Suppressor macrophage (primary cell): Measurements from ENCODE around the gene C10orf143.
A peak's percentile ranks its signal among the peaks of the same experiment; 100 is the strongest.
"Not testable (repeated sequence)": the region's sequence is repeated elsewhere in the genome, so short reads cannot be mapped to it uniquely, and the experiment has no call there.

Experiments used
- DNase-seq, 4 experiments: peaks; one replicate each; pipeline ENCODE4 v3.0.0-alpha.2; 2020 to 2022

The C10orf143 gene

DNA sequence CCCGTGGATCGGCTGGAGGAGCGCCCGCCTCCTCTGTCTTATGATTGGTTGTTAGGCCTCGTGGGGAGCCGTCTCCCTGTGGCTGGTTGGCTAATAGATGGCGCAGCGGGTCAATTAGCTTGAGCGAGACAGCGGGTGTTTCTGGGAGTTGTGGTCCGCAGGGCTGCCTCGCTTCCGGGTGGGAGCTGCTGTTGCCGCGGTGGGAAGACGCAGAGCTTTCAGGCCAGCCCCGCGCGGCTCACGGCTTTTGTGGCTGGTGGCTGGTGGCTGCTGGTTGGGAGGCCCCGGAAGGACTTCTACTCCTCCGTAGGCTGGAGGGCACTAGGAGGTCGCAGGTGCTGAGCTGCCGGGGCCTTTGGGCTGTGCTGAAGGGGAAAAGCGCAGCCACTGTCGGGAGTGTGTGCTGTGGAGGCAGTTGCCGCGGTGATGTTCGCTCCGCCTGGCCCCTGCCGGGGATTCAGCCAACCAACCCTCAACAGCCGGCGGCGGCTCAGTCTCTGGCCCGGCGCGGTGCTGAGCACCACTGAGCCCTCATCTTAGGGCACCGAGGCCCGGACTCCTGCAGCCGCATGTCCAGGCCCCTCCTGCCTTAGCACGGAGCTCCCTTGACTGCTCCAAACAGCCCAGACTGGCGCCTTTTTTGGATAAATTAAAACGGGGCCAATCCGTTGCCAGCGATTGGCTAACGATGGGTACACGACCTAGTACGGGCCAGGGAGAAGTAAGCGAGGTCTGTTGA, 652 bp upstream of the C10orf143 start:
- DNase-seq, result peak; percentile 95 to 98 (median 97)

DNA sequence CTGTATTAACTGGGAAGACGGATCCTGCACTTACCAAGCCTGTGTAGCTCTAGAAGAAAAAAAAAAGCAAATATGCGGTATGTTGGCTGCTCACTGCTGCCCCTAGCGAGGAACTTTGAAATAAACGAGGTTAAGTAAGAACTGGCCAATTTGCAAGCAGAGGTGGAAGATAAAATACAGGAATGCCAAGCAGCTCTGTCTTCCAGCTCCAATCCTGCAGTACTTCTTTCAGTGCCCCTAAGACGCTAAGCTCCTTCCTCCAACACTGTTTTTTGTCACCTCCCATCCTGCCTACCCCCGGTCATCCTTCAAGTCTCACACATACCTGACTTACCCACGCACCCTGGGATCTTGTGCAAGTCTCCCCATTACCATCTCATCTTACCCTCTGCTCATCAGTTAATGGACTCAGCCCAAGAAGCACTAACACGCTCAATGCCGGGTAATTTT, 809 bp downstream of the C10orf143 start:
- peak; percentile 87 to 91 (median 90) for DNase-seq

DNA sequence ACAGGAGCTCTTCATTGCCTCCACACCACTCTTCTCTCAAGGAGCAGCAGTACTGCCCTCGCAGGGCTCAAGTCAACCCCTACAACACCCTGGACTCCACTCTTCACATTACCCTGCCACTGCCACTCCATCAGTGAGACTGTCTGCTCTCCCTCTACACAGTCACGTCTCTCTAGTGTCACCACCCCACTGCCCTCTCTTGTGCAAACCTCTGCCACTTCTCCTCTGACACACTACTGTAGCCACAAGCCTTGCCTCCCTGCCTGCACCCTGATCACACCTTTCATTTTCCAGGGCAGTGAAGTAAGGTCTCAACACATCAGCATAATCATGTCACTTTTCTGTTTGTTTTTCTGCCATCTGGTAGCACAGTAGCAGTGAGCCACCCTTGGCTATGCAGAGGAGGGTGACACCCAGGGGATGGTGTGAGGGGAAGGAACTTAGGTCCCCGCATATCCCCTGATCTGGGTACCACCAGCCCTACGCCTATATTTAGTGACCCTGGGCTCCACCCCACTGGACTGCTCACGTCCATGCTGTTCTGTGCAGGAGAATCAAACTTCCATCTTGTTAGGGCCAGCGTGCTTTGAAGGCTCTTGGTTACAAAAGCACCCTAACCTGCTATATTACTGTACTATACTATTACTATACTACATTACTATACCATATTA, 1.6 kb downstream of the C10orf143 start:
- peak in 1 of 4 experiments; percentile 1 for DNase-seq

DNA sequence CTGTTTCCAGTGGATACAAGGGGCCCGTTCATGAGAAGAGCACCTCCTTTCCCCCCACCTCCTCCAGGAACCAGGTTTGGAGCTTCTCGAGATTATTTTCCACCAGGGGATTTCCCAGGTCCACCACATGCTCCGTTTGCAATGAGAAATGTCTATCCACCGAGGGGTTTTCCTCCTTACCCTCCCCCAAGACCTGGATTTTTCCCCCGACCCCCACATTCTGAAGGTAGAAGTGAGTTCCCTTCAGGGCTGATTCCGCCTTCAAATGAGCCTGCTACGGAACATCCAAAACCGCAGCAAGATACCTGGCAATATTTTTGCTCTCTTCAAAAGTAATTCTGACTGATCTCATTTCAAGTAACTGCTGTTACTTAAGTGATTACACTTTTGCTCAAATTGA, 2.5 kb downstream of the C10orf143 start:
- DNase-seq, result not testable (repeated sequence)

DNA sequence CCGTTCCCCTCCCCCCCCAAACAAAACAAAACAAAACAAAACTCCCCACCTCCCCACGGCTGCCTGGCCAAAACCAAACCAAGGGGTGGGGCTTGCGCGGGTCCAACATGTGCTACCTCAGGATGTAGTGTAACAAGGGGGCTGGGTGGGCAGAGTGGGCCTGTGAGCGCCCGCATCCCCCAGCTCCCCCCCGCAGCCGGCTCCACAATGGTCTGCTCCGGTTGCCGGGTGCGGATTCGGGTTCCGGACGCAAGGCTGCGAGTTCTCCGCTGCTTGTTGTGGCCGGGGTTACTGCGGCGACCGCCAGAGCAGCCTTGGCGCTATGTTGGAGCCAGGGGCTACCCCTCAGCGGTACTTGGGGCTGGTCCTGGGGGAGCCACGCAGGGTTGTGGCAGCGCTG, 4.9 kb downstream of the C10orf143 start:
- no peak for DNase-seq

DNA sequence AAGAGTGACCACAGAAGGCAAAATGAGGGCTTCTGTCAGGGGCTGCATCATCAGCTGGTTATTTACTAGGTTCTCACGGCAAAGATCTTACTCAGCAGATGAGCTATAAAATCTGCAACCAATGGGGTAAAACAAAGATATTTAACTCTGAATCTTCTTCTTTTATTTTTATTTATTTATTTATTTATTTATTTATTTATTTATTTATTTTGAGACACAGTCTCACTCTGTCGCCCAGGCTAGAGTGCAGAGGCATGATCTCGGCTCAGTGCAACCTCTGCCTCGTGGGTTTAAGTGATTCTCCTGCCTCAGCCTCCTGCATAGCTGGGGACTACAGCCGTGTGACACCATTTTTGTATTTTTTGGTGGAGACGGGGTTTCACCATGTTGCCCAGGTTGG, 11.3 kb downstream of the C10orf143 start:
- DNase-seq, result no peak

DNA sequence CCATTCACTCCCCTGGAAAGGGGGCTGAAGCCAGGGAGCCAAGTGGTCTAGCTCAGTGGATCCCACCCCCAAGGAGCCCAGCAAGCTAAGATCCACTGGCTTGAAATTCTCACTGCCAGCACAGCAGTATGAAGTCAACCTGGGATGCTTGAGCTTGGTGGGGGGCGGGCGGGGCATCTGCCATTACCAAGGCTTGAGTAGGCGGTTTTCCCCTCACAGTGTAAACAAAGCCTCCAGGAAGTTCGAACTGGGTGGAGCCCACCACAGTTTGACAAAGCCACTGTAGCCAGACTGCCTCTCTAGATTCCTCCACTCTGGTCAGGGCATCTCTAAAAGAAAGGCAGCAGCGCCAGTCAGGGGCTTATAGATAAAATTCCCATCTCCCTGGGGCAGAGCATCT, 20.1 kb downstream of the C10orf143 start:
- DNase-seq, result not testable (repeated sequence)

DNA sequence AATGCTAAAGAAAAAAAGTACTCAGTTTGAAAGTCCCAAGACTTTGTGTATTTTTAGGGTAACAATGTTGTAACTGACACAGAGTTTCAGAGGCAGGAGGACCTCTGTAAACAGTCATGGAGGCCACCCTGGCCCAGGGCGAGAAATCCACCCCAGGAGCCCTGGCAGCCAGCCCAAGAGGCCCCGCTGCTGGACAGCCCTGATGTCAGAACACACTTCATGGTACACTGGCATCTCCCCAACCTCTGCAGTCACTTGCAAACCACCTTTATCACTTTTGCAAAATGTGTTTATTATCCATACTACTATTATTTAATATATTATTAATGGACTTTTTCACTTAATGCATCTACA, 30.2 kb downstream of the C10orf143 start:
- no peak for DNase-seq

DNA sequence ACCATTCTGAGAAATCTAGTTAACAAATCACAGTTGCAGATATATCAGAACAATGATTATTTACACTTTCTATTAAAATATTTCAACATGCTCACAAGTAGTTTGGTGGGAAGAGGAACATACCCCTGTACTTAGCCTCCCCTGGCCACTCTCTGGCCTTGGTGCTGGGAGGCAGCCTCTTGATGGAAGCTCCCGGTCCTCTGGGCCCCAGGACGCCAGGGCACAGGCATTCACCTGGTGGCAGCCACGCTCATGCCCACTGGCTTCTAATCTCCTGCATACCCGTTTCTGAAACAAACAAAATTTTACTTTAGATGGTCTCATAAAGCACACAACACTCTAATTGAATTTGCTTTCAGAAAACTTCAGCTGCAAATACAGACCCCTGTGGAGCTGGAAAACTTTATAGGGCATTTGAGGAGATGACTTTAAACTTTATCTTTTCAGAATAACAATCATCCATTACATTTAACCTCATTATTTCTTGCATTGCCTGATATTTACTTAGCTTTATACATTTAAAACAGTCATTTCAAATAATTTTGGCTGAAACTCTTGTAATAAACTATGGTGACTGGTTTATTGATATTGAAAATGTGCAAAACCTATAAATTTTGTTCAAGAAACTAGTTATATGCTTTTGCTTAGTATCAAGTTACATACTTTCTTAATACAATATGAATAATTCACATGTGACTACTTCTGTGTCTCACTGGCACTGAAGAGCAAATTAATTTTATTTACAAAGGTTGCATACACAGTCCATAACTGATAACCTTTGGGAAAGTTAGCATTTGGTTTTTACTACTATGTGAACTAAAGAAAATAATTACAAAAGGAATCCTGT, 30.8 kb downstream of the C10orf143 start:
- no peak for DNase-seq

DNA sequence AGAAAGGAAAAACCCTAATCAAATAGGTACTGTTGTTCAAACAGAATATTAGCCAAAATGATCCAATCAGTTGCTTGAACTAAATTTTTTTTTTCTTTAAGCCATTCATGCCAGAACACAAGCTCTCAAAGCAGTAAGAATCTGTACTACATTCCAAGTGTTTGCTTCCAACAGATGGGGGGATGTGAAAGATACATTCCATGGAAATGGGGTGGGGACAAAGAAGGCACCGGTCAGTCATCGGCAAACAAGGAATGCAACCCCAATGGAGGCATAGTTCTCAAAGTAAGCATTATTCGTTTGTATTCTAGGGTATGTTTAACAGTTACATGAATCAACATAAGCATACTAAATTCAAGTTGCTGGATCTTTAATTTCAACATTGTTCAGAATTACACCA, 32.5 kb downstream of the C10orf143 start:
- DNase-seq, result no peak

DNA sequence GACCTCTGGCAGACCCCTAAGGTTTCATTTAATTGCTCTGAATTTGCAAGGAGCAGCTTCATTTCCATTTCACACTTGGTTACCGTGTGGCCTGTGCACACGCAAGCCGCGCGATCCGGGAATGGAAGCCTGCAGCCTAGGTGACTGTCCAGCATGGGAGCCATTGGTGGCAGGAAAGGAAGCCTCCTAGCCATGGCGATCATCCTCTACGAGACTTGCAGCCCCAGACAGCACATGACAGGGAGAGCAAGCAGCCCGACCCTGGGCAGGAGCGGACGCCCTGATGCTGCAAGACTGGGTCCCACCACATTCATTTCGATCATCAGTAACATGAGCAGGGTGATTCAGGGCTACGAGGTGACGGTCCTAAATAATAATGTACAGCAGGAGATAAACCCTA, 33.9 kb downstream of the C10orf143 start:
- no peak for DNase-seq

DNA sequence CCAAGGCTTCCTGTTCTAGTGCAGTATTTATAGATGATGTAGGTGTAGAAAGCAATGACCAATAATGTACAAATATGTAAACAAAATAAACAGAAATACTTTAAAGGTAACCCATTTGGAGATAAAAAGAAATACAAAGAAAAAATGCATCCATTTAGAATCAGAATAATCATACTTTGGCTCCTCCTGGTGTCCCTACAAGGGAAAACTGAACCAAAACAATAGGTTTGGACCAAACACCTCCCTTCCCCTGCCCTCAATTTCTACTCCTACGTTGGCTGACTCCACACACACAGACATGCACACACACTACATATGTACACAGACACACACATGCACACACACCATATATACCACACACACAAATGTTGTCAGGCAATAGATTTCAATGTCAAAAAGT, 36.0 kb downstream of the C10orf143 start:
- DNase-seq, result no peak

DNA sequence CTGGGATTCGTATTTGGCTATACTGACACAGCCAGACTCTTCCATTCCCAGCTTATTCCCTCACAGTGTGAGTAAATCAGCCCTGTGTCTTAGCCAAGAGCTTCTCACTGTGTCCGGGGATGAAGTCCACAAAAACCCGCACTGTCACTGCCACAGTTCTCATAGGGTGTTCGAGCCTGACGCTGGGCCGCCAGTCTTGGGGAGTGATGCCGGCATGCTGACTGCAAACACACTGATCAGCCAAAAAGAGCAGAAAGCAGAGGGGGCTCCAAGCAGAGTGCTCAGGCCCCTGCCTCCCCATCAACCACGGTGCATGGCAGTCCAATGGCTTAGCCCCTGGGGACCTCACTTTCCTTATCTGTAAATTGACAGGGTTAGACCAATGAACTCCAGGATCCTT, 36.7 kb downstream of the C10orf143 start:
- DNase-seq, result no peak

DNA sequence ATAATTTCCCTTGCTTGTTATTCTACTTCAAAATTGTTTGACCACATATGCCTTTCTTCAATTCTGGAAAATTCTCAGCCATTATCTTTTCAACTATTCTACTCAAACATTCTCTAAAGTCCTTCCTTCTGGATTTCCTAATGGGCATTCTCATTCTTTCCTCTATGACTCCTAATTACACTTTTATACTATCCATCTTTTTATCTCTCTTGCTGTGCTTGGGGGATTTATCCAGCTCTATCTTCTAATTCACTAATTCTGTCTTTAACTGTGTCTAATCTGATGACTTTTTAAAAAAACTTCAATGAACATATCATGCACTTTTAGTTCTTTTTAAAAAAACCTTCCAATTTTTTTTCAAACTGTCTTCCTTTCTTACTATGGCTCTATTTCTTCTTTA, 38.4 kb downstream of the C10orf143 start:
- no peak for DNase-seq

DNA sequence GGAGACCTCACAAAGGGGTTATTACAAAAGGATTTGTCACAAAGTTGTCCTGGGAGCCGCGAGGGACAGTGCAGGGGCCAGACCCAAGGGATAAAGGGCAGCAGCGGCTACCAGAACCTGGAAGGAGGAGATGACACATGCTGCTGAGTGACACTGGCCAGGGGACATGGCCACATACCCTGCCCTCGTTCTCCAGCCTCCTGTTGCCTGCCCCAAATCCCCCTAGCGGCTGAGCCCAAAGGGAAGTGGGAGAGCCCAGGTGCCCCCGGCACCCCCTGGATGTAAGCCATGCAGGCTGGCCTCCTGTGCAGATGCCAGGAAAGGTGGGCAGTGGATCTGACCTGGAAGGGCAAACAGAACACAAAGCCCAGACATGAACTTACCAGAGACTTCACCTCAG, 42.7 kb downstream of the C10orf143 start:
- no peak for DNase-seq

DNA sequence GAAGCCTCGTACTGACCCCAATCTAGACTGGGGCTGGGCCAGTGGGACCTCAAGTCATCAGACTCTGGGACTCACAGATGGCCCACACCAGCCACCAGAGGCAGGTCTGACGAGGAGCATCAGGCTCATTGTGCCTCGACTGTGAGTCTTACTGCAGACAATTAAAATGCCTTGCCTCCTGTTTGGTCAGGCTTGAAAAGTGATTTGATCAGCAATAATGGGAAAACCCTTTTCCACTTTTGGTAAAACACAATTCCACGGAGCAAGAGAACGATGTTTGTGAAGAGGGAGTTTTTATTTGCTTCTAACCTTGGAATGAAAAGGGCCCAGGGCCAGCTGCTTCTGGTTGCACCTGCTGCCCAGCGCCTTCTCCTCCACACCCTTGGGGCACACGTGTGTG, 43.9 kb downstream of the C10orf143 start:
- DNase-seq, result no peak

DNA sequence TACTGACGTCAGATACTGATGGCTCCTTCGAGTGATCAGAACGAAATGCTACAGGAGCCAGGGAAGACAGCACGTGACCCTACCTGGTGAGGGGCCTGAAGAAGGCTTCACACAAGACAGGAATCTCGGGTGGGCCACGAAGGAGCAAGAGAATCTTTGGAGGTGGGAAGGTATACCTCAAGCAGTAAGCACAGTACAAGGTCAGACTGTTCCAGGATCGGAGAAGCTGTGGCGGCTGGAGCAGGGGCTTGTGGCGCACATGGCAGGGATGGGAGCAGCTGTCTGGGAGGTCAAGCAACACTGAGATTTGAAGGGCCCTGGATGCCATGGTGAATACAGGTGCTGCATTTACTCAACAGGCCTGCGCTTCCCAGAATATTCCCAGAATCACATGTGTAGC, 45.4 kb downstream of the C10orf143 start:
- DNase-seq, result no peak

DNA sequence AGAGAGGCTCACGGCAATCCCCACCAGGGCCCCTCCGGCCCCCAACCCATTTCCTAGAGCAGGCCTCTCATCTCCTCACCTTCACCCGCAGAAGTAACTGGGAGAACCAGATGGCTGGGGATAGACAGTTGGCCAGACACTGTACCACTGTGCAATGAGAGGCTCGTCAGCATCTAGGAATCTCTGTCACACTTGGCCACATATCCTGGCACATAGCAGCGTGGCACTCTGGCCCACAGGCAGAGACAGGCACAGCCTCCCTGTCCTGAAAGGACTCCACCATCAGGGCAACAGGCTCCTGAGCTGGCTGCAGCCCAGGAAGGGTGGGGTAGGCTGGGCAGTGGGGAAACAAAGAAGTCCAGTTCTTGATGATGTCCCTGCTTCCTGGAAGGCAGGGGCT, 45.8 kb downstream of the C10orf143 start:
- DNase-seq, result no peak

DNA sequence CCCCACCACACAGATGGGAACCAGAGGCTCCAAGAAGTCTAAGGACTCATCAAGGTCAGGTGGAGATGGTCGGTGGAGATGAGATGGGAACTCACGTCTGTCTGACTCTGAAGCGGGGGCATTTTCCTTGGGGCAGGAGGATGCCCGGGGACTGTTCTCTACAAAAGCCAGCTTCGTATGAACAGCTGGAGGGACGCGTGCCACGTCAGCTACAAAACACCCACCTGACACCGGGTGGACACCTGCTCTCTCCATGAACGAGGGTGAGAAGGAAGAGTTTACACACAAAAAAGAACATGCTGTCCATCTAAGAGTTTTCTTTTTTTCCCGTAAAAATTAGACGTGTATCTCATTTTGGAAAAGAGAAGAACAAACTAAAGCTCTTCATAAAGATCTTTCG, 47.7 kb downstream of the C10orf143 start:
- no peak for DNase-seq

DNA sequence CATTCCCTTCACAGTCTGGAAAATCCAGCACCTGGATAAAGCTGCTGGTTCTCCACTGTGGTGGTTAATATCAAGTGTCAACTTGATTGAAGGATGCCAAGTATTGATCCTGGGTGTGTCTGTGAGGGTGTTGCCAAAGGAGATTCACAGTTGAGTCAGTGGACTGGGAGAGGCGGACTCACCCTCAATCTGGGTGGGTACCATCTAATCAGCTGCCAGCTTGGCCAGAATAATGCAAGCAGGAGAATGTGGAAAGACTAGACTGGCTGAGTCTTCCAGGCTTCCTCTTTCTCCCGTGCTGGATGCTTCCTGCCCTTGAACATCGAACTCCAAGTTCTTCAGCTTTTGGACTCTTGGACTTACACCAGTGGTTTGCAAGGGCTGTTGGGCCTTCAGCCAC, 48.4 kb downstream of the C10orf143 start:
- DNase-seq, result no peak

DNA sequence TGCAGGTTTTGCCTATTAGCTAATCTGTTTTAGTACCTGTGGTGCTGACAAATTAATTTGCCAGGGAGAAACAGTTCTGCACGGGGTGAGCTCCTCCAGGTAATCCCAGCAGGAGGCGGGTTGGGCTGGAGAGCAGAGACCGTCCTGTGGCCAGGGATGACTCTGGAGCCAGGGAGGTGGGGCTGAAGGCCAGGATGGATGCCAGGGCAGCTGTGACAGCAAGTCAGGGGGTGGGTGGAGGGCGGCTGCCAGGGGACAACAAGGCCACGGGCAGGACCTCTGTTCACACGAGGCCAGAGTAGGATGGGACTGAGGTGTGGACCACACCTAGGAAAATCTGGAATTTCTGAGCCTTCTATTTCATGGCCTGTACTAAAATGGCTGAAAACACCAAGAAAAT, 48.9 kb downstream of the C10orf143 start:
- DNase-seq, result no peak

DNA sequence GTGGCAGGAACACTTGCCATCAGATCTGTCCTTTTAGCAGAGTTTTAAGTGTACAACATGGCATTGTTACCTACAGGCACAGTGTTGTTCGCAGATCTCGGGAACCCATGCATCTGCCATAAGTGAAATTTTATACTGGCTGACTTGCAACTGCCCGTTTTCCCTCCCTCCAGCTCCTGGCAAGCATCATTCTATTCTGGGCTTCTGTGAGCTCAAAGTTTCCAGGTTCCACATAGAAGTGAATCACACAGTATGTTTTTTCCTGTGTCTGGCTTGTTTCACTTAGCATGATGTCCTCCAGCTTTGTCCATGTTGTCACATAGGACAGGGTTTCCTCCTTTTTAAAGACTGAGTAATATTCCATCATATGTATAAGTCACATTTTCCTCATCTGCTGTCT, 56.6 kb downstream of the C10orf143 start:
- DNase-seq, result no peak

DNA sequence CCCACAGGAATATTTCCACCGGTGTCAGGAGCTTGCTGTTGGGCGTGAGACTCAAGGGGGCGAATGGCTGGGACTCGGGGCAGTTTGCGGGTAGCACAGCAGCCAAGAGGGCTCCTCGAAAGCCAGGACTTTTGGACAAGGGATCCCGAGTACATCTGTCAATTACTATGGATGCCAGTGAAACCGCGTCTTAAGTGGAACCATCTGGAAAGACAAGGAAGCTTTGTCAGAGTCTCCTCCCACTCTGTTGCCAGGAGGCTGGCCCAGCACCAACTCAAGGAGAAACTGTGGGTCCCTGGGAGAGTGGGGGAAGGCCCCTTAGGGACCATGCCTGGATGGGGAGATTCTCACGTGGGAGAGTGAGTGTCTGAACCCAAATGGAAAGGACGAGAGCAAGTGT, 57.1 kb downstream of the C10orf143 start:
- no peak for DNase-seq

DNA sequence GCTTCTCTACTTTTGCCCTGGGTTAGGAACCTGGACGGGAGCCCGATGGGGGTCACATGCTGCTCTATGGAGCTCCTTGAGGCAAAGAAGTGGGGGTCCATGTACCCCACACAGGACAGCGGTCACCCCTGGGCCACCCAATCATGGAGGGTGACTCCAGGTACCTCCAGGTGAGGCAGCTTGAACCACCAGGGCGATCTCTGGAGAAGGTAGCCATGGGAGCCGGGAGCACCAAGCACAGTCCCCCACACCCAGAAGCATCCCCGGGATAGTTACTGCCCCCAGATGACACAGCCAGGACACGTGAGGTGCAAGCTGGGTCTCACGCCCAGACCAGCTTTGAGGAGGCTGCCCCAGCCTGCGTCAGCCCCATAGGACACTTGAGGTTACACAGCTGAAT, 58.4 kb downstream of the C10orf143 start:
- DNase-seq, result no peak
